COLO668 (cell line): ENCODE data around the gene DTNA.
"Not testable (repeated sequence)": the region's sequence is repeated elsewhere in the genome, so short reads cannot be mapped to it uniquely, and the experiment has no call there.

Experiments
- DNase-seq: peaks from one replicate; lab custom pipeline; 2025; ENCODE audit not compliant: unreplicated experiment; lab: John Stamatoyannopoulos, UW

Gene DTNA

DNA sequence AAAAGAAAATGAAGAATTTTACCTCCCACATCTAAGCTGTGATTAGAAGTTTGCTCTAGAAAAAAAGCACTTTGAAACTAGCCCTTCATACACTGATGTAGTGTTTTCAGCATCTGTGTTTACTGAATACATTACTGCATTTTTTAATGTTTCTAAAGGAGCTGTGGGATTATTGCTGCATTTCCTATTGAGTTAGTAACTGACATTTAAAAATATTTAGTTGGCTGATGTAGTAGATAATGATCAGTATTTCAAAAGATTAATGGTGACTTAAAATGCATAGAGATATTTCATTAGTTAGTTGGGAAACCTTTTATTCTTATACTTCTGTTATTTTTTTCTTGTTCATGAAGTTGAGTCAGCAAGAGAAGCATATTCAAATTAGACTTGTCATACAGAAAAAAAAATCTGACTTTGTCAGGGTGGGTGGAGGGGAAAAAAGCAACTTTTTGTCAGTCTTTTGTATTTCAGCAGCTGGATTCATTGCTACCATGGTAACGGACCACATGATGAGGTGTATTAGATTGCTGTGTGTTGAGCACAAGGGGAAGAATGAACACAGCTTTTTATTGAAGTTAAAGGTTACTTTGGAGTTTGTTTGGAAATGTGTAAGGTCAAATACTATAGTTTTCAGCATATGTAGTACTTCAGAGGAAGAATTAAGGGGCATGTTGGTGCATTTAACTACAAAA, at the start of gene DTNA:
DTNA (plus strand) TSS at position 549 of the 692 bp plus-strand sequence. CDS start 45,679 bp downstream, outside the sequence.
- peak; percentile 36 for DNase-seq

DNA sequence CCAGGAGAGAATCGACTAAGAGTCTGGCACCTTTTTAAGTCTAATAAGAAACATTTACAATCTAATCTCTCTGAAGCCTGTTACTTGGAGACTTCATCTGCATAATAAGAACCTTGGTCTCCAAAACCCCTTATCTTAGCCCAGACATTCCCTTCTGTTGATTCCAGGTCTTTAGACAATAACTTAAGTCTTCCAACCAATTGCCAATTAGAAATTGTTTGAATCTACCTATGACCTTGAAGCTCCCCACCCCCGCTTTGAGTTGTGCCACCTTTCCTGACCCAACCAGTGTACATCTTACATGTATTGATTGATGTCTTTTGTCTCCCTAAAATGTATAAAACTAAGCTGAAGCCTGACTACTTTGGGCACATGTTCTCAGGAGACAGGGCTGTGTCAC, 49.5 kb upstream of the DTNA start:
- DNase-seq, result no peak

DNA sequence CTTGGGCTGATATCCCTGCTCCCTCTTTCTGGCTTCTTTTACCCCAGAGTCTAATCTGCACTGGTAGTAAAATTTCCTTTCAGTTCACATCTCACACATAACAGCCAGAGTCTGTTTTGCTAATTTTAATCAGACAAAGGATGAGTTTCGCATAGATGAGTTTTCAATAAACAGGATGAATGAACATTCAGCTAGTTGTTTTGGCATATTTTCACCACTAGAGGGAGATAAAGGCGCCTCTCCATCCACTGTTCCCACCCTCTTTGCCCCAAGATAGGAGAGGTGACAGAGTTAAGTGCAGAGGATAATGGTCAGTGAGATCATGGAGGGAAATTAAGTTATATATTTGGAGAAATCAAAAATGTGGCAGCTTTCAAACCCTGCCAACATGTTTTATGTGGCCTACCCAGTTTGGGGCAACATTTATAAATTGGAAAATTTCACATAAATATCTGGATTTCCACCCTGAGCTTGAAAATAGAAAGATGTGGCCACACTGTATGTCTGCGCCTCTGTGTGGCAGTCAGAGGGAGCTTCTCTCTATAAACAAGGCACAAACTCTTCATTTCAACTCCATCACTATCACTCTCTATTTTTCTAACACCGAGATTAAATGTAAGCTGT, 48.5 kb upstream of the DTNA start:
- DNase-seq, result peak; percentile 27

DNA sequence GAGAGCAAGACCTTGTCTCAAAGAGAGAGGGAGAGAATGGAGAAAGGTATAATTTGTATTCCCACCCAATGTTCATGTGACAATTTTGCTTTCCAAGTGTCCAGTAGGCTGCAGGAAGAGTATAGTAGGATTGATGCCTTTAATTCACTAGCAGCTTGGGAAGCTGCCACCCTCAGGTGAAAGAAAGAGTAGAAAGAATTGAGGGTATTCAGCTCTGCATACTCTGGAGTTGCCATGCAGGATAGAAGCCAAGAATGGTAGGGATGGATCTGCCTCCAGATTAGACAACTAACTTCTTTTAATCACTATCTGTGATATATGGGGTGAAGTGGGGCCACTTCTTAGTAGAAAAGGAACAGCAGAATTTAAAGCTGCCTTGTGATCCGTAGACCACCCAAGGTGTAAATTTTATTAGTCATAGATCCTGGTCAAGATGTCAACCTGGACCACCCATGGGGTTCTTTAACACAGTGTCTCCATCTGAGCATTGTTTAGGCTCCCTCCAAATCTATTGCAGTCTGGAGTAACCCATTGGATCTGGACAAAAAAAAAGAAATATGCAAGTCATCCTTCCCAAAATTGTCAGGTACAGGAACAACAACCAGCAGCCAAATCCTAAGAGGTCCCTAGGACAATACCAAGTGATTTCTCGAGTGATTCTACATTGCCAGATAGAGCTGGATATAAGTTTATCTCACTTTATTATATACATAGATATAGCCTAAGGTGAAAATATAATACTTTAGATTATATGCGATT, 33.1 kb upstream of the DTNA start:
- no peak for DNase-seq

DNA sequence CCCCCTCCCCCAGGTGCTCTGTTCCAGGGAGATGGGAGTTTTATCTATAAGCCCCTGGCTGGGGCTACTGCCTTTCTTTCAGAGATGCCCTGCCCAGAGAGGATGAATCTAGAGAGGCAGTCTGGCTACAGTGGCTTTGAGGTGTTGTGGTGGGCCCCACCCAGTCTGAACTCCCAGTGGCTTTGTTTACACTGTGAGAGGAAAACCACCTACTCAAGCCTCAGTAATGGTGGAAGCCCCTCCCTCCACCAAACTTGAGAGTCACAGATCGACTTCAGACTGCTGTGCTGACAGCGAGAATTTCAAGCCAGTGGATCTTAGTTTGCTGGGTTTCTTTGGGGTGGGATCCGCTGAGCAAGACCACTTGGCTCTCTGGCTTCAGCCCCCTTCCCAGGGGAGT, 20.3 kb upstream of the DTNA start:
- DNase-seq, result not testable (repeated sequence)

GRCh38 chr18:34691614-34692013, 18.5 kb upstream of the DTNA start:
- DNase-seq, result no peak

GRCh38 chr18:34694591-34695165, 15.4 kb upstream of the DTNA start:
- no peak for DNase-seq

DNA sequence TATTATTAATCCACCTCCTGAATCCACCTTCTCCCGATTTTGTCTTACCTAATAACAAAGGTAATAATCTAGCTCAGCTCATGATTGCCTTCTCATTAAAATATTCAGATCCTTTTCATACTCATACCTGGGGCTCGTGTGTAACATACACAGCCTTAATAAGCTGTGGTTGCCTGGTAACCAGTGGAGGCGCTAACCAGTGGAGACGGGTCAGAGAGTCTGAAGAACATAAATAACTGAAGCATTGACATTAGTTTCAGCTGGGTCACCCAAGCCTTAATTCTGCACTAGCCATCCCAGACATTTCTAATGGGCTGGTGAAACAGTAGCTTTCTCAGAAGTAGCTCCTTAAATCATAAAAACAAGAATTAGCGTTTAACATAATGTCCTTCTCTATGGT, 14.8 kb upstream of the DTNA start:
- peak; percentile 72 for DNase-seq

DNA sequence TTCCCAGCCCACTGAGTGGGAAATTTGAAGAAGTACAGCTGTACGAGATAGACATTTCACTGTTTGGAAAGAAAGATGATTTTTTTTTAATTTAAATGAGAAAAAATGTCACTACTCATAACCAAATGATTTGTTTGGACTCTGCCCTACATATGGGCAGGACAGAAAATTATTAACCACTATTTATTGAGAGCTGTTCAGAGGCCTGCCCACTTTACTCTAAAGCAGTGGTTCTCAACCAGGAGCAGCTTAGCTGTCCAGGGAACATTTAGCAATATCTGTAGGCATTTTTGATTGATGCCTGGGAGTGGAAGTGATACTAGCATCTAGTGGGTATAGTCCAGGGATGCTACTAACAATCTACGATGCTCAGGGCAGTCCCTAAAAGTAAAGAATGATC, 13.4 kb upstream of the DTNA start:
- DNase-seq, result no peak

GRCh38 chr18:34697233-34697632, 12.9 kb upstream of the DTNA start:
- DNase-seq, result peak; percentile 31

GRCh38 chr18:34697891-34698290, 12.2 kb upstream of the DTNA start:
- peak; percentile 76 for DNase-seq

DNA sequence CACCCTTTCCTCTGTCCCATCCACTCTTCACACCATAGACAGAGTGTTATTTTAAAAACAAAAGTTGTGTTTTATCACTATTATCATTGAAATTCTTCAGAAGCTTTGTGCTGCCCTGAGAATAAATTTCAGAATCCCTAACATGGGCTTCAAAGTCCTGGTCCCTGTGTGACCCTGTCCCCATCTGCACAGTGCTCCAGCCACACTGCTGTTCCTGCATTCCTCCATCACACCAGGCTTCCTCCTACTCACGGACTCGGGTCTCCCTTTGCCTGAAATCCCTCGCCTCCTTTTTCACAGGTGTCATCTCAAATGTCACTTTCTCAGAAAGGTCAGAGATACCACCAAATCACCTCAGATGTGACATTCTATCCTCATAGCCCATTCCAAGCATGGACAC, 8.2 kb upstream of the DTNA start:
- DNase-seq, result no peak

DNA sequence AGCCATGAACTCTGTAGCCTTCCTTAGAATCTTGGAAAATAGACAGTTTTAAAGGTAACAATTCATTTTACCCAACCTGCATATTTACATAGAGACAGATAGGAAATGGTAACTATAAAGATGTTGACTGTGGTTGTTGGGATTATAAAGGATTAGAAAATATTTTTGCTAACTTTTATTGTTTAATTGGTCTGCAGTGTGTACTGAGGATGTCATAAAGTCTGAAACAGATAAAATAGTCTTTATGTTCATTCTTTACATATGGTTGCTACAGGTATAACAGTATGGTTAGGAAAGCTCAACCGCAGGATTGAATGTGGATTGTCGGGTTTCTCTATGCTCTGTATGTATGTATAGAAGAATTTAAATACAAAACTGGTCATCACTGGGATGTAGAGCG, 7.3 kb upstream of the DTNA start:
- no peak for DNase-seq

- no peak for DNase-seq
Observed at GRCh38 chr18:34704074-34704473, 6.0 kb upstream of the DTNA start.

GRCh38 chr18:34704823-34705222, 5.3 kb upstream of the DTNA start:
- DNase-seq, result peak; percentile 40

DNA sequence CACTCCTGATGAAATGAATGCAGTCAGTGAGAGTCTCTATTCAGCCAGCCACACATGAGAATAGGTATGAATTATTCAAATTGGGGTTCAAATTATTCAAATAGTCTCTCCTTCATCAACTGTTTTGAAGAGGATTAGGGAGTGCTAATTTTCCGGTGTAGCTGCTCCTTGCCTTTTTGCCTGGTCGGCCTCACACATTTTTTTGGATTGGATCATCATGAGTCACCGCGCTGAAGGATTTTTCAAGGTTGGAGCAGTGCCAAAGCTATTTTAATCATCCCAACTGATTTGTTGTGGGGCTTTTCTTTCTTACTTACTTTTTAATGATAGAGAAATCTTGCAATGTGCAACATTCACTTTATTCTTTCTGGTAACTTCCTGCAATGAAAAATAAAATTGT, 2.4 kb upstream of the DTNA start:
- DNase-seq, result peak; percentile 65

DNA sequence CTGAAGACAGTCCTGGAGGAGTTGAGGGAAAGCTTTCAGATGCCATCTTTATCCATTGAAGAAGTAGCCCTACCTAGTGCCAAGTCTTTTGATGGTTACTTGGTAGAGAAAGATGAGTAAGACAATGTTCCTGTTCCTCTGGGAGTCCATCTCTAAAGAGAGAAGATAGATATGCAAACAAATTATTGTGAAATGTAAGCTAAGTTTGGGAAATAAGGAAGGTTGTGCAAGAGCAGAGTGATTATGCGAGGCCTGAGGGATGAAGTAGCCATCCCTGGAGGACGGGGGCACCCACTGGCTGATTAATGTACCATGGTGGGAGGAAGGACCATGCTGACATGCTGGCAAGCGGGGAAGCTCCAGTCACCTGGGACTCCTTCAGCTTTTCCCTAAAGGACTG, 994 bp upstream of the DTNA start:
- no peak for DNase-seq

- DNase-seq, result no peak
Observed at GRCh38 chr18:34710458-34710914, 388 bp downstream of the DTNA start.

GRCh38 chr18:34710934-34711333, 836 bp downstream of the DTNA start:
- peak; percentile 67 for DNase-seq

DNA sequence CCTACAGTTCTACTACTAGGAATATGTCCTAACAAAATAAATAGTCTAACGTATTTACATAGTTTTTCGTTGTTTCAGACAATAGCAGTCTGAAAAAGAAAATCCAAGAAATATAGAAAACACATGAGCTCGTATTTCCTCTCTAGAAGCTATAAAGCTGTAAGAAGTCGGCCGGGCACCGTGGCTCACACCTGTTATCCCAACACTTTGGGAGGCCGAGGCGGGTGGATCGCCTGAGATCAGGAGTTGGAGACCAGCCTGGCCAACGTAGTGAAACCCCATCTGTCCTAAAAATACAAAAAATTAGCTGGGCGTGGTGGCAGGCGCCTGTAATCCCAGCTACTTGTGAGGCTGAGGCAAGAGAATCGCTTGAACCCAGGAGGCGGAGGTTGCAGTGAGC, 6.0 kb downstream of the DTNA start:
- DNase-seq, result not testable (repeated sequence)

- no peak for DNase-seq
Observed at GRCh38 chr18:34718610-34719009, 8.5 kb downstream of the DTNA start.

- DNase-seq, result no peak
Observed at GRCh38 chr18:34720220-34720619, 10.1 kb downstream of the DTNA start.
